ENCODE measurements around the gene CCDC34.

CCDC34 gene

DNA sequence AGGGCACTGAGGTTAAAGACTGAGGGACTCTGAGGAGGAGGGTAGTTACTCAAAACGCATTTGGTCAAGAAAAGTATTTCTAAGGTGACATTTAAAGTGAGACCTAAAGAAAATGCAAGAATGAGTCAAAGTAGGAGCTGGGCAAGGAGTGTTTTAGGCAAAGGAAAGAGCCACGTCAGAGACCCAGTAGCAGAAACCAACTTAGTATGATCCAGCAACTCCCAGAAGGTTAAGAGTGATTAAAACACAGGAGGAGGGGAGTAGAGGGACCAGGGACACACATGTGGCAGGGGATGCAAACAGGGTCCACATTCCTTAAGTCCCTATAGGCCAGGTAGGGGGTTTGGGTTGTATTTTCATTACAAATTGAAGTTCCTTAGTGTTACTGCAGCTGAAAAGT, 24.3 kb upstream of the CCDC34 start:
- H3K4me1 ChIP-seq (ENCODE audit: insufficient read depth, low read length, poor library complexity, severe bottlenecking) = no peaks in the 10 kb centered on the region

DNA sequence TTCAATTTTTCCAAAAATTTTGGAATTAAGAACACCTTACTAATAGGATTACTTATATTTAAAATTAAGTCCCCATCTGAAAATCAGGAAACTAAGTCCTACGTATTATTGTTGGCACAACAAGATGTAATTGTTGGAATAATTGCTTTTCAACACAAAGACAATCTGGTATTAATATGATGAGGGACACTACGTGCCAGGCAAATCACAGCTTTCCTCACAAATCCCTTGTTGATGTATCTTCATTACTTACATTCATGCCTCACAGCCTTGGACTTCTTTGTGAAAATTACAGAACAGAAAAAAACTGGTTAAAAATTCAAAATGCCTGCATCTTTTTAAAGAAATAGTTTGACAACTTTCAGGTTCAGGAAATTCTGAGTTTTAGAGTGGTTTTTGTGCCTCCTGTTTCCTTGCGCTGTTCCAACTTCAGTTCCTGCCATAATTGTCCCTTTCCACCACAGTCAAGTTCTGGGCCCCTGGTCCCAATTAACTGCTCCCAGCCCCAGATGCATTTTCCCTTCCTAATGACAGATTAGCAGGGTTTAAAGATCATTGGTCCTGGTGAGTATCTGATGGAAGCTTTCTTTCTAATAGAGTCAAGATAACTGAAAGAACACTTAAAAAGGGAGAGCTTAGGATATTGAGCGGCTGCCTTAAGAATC, 23.3 kb upstream of the CCDC34 start:
- Histone ChIP-seq H3K9me2 (replicated peaks; ENCODE audit: low read depth, low read length) (no peaks in the 10 kb centered on the region), H3K36me3 (ENCODE audit: insufficient read depth, low read length) (no peaks in the 10 kb centered on the region), H3K9me3 (ENCODE audit: insufficient read depth, low read depth, low read length) (no peaks in the 10 kb centered on the region), H3K4me1 (ENCODE audit: insufficient read depth, low read length, poor library complexity, severe bottlenecking) (no peaks in the 10 kb centered on the region), H4K20me1 (ENCODE audit: insufficient read depth, low read length, poor library complexity, severe bottlenecking) (no peaks in the 10 kb centered on the region), H3K4me3 (ENCODE audit: low read length, poor library complexity, severe bottlenecking) (no peak overlapping the region), H3K9ac (ENCODE audit: low read depth, low read length, poor library complexity, severe bottlenecking) (no peak overlapping the region), H3F3A (ENCODE audit: low read depth) (no peaks in the 10 kb centered on the region), H2AFZ (ENCODE audit: low read length) (no peak overlapping the region), H3K27me3 (ENCODE audit: insufficient read depth, low read length, poor library complexity, severe bottlenecking) (no peaks in the 10 kb centered on the region), H3K4me2 (ENCODE audit: low read depth, low read length, poor library complexity, severe bottlenecking) (no peak overlapping the region), H3K79me2 (ENCODE audit: insufficient read depth, low read length) (no peaks in the 10 kb centered on the region)
- no peak for TF ChIP-seq EZH2phosphoT487 (IDR thresholded peaks at IDR 0.05; ENCODE audit: borderline replicate concordance)
- TF ChIP-seq, protein P1, sequence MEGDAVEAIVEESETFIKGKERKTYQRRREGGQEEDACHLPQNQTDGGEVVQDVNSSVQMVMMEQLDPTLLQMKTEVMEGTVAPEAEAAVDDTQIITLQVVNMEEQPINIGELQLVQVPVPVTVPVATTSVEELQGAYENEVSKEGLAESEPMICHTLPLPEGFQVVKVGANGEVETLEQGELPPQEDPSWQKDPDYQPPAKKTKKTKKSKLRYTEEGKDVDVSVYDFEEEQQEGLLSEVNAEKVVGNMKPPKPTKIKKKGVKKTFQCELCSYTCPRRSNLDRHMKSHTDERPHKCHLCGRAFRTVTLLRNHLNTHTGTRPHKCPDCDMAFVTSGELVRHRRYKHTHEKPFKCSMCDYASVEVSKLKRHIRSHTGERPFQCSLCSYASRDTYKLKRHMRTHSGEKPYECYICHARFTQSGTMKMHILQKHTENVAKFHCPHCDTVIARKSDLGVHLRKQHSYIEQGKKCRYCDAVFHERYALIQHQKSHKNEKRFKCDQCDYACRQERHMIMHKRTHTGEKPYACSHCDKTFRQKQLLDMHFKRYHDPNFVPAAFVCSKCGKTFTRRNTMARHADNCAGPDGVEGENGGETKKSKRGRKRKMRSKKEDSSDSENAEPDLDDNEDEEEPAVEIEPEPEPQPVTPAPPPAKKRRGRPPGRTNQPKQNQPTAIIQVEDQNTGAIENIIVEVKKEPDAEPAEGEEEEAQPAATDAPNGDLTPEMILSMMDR (conservative IDR thresholded peaks at IDR 0.05; ENCODE audit: low read length) = no peak

More for the DNA sequence above, 24.3 kb upstream of the CCDC34 start:
- Histone ChIP-seq H3K9me3 (ENCODE audit: insufficient read depth, low read depth, low read length) (no peaks in the 10 kb centered on the region), H2AFZ (ENCODE audit: low read length) (no peak overlapping the region), H3K36me3 (ENCODE audit: insufficient read depth, low read length) (no peaks in the 10 kb centered on the region), H3K27me3 (ENCODE audit: insufficient read depth, low read length, poor library complexity, severe bottlenecking) (no peaks in the 10 kb centered on the region), H3K9ac (ENCODE audit: low read depth, low read length, poor library complexity, severe bottlenecking) (no peak overlapping the region), H3K9me2 (replicated peaks; ENCODE audit: low read depth, low read length) (no peaks in the 10 kb centered on the region), H3K4me3 (ENCODE audit: low read length, poor library complexity, severe bottlenecking) (no peak overlapping the region), H3K4me2 (ENCODE audit: low read depth, low read length, poor library complexity, severe bottlenecking) (no peak overlapping the region), H4K20me1 (ENCODE audit: insufficient read depth, low read length, poor library complexity, severe bottlenecking) (no peaks in the 10 kb centered on the region), H3F3A (ENCODE audit: low read depth) (no peaks in the 10 kb centered on the region), H3K79me2 (ENCODE audit: insufficient read depth, low read length) (no peaks in the 10 kb centered on the region)
- TF ChIP-seq, protein P1 (conservative IDR thresholded peaks at IDR 0.05; ENCODE audit: low read length) = no peak
- TF ChIP-seq EZH2phosphoT487 (IDR thresholded peaks at IDR 0.05; ENCODE audit: borderline replicate concordance) = no peak

DNA sequence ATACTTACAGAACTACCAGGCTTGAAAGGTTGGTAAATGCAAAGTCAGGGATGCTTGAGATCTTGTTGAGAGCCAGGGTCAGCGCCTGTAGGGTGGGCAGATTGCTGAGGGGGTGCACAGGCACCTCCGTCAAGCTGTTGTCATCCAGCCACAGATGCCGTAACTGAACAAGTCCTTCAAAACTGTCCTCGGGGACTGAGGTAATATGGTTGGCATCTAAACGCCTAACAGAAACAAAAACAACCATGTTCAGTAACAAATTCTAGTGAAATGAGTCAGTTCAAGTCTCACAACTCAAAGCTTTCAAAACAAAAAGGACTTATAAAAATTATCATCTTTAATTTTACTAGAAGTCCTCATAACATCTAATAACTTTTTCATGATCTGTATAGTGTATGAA, 22.2 kb upstream of the CCDC34 start:
- Histone ChIP-seq H3K4me1 (ENCODE audit: insufficient read depth, low read length, poor library complexity, severe bottlenecking) (no peaks in the 10 kb centered on the region), H2AFZ (ENCODE audit: low read length) (no peak overlapping the region), H3K9me3 (ENCODE audit: insufficient read depth, low read depth, low read length) (no peaks in the 10 kb centered on the region), H3K9ac (ENCODE audit: low read depth, low read length, poor library complexity, severe bottlenecking) (no peak overlapping the region), H3K36me3 (ENCODE audit: insufficient read depth, low read length) (no peaks in the 10 kb centered on the region), H3K4me3 (ENCODE audit: low read length, poor library complexity, severe bottlenecking) (no peak overlapping the region), H3K4me2 (ENCODE audit: low read depth, low read length, poor library complexity, severe bottlenecking) (no peak overlapping the region), H3K9me2 (replicated peaks; ENCODE audit: low read depth, low read length) (no peaks in the 10 kb centered on the region), H3F3A (ENCODE audit: low read depth) (no peaks in the 10 kb centered on the region), H3K79me2 (ENCODE audit: insufficient read depth, low read length) (no peaks in the 10 kb centered on the region), H4K20me1 (ENCODE audit: insufficient read depth, low read length, poor library complexity, severe bottlenecking) (no peaks in the 10 kb centered on the region), H3K27me3 (ENCODE audit: insufficient read depth, low read length, poor library complexity, severe bottlenecking) (no peaks in the 10 kb centered on the region)
- no peak for TF ChIP-seq EZH2phosphoT487 (IDR thresholded peaks at IDR 0.05; ENCODE audit: borderline replicate concordance)
- TF ChIP-seq, protein P1 (conservative IDR thresholded peaks at IDR 0.05; ENCODE audit: low read length) = no peak
